Spleen (tissue), 11 donors: ENCODE measurements around the gene PTPRN2. TPM values are rescaled to one million over a fixed set of nuclear protein-coding genes. Genes with fewer than 3 reads are reported as not detected.

Source experiments
- DNase-seq: peaks from one replicate; pipeline ENCODE4 v3.0.0-alpha.2; 2020
- H3K27ac ChIP-seq, 8 donors: fragments of 200-600 bp; sonication (generic) in 7 of 8; 1 replicate in 4 of 8; 2 replicates in 4 of 8; pipeline versions ENCODE4 v1.5.0 to v1.8.0; 2016 to 2021; ENCODE audit warnings: inconsistent platforms in 4 of 8, mild to moderate bottlenecking in 4 of 8, moderate library complexity in 1 of 8
- H3K27me3 ChIP-seq, 7 donors: fragments of 200-600 bp; sonication (generic) in 6 of 7; replicated peaks in 1 of 7; 1 replicate in 4 of 7; 2 replicates in 3 of 7; pipeline versions ENCODE4 v1.5.0 to v1.8.0; 2016 to 2021; ENCODE audit warnings: inconsistent platforms in 3 of 7, mild to moderate bottlenecking in 1 of 7
- H3K36me3 ChIP-seq, 6 donors: fragments of 200-600 bp; sonication (generic) in 5 of 6; 1 replicate in 4 of 6; 2 replicates in 2 of 6; pipeline versions ENCODE4 v1.5.0 to v1.8.0; 2016 to 2021; ENCODE audit warnings: inconsistent platforms in 2 of 6
- H3K4me1 ChIP-seq, 6 donors: fragments of 200-600 bp; sonication (generic) in 5 of 6; 1 replicate in 3 of 6; 2 replicates in 3 of 6; pipeline versions ENCODE4 v1.5.0 to v1.8.0; 2016 to 2021; ENCODE audit warnings: inconsistent platforms in 3 of 6
- H3K4me3 ChIP-seq, 8 donors: fragments of 200-600 bp; sonication (generic) in 7 of 8; 1 replicate in 4 of 8; 2 replicates in 4 of 8; pipeline versions ENCODE4 v1.5.0 to v1.8.0; 2016 to 2021; ENCODE audit warnings: inconsistent platforms in 4 of 8, mild to moderate bottlenecking in 4 of 8, moderate library complexity in 2 of 8
- H3K9me3 ChIP-seq, 8 donors: fragments of 200-600 bp; sonication (generic) in 7 of 8; 1 replicate in 4 of 8; 2 replicates in 4 of 8; pipeline versions ENCODE4 v1.5.0 to v1.8.0; 2016 to 2021; ENCODE audit warnings: inconsistent platforms in 4 of 8
- CTCF ChIP-seq, 11 experiments: fragments of 200-600 bp in 7 of 11; fragments of 450-650 bp in 4 of 11; sonication (generic) in 4 of 11; IDR thresholded peaks in 8 of 11; conservative IDR thresholded peaks in 3 of 11; 1 replicate in 7 of 11; 2 replicates in 4 of 11; pipeline versions ENCODE4 v1.4.0 to v1.8.0; 2016 to 2021; ENCODE audit warnings: antibody characterized with exemption in 11 of 11, inconsistent platforms in 4 of 11, mild to moderate bottlenecking in 1 of 11
- POLR2A ChIP-seq, 3 donors: fragments of 450-650 bp; IDR thresholded peaks; one replicate each; pipeline ENCODE4 v1.5.1; 2017; ENCODE audit warnings: antibody characterized with exemption in 3 of 3, mild to moderate bottlenecking in 1 of 3
- POLR2AphosphoS5 ChIP-seq, 3 donors: sonication (generic); formaldehyde crosslinking; IDR thresholded peaks; one replicate each; pipeline ENCODE4 v1.5.1; 2017; ENCODE audit warnings: antibody characterized with exemption in 3 of 3
- WGBS, 5 donors: extraction: QIAGEN DNeasy Blood & Tissue Kit in 3 of 5; methylation state at CpG; one replicate each; pipeline versions ENCODE4 v1.1.5 to v1.1.7; 2013 to 2018; 5-methylcytosine and 5-hydroxymethylcytosine counted together
- intact Hi-C: fragments of 100-400 bp; cut with DNase I; formaldehyde crosslinking; loops from one replicate; pipeline ENCODE4 v1.15.0; 2023; ENCODE audit warnings: low total_unique reads
- polyA plus RNA-seq, 3 donors: library from polyadenylated mRNA; stranded (reverse); fragments of 200-250 nt; gene quantifications; one replicate each; pipeline ENCODE4 v1.2.1, GENCODE V29; 2013
- total RNA-seq, 7 donors: library from RNA; depleted of rRNA in 3 of 7; stranded (reverse); fragments of >200 nt in 3 of 7; fragmentation: NEBNext Ultra II Directional in 4 of 7; extraction: Animal tissue kit (Norgen Biotek cat#: 25700) in 4 of 7; gene quantifications; one replicate each; pipeline versions ENCODE4 v1.1.0 to v1.2.1, GENCODE V29; 2016 to 2021
- donor health status: healthy with polysubstance abuse.
- donor health status: DM: no; HTN: no; CAD: no; lungs with moderate emphysema.
- donor health status: DM: no; HTN: no; CAD: no.
- donor health status: Bipolar disorder and iron deficiency.
- donor health status: healthy.
- donor health status: DM: no; HTN: no; CAD: no.
- donor health status: DM: yes; HTN: yes; CAD: no.

The PTPRN2 gene
- total and polyA plus RNA-seq, 10 donors: 7.0 to 22.8 (median 16.8) TPM

- 81 to 87% (median 84%) methylated on average over 26 to 32 of the region's 32 CpGs for WGBS, 5 donors
- intact Hi-C loops: no loop called here
- Histone ChIP-seq H3K27ac (no peak overlapping the region), H3K4me1 (no peaks in the 10 kb centered on the region), H3K4me3 (no peak overlapping the region), H3K9me3 (peaks cover 0 to 38% (median 31%) of the 10 kb centered on the region in 8 donors), H3K36me3 (no peaks in the 10 kb centered on the region), H3K27me3 (no peaks in the 10 kb centered on the region)
- no peak for TF ChIP-seq POLR2AphosphoS5 (IDR thresholded peaks at IDR 0.05)
- TF ChIP-seq POLR2A (IDR thresholded peaks at IDR 0.05): no peak
- no peak for TF ChIP-seq CTCF (IDR thresholded peaks at IDR 0.05 in 8 of 11, conservative IDR thresholded peaks at IDR 0.05 in 3 of 11)
- peak; percentile 59 for DNase-seq
Observed at GRCh38 chr7:158283016-158283974, 304.3 kb downstream of the PTPRN2 start.

GRCh38 chr7:158282461-158283001 lies 305.1 kb downstream of the PTPRN2 start:
- intact Hi-C loops: no loop called here
- 74 to 89% (median 82%) methylated on average over 17 to 24 of the region's 24 CpGs for WGBS, 5 donors
- peak; percentile 52 for DNase-seq
- no peak overlapping the region for H3K4me3 ChIP-seq
- no peak overlapping the region for H3K27ac ChIP-seq
- no peaks in the 10 kb centered on the region for H3K36me3 ChIP-seq
- H3K27me3 ChIP-seq: no peaks in the 10 kb centered on the region
- peaks cover 0 to 30% (median 23%) of the 10 kb centered on the region in 8 donors for H3K9me3 ChIP-seq
- TF ChIP-seq POLR2AphosphoS5 (IDR thresholded peaks at IDR 0.05): no peak
- TF ChIP-seq POLR2A (IDR thresholded peaks at IDR 0.05): no peak
- TF ChIP-seq CTCF (IDR thresholded peaks at IDR 0.05 in 8 of 11, conservative IDR thresholded peaks at IDR 0.05 in 3 of 11): no peak
- no peaks in the 10 kb centered on the region for H3K4me1 ChIP-seq

- Histone ChIP-seq H3K9me3 (peaks cover 0 to 19% (median 12%) of the 10 kb centered on the region in 8 donors), H3K27ac (no peak overlapping the region), H3K36me3 (no peaks in the 10 kb centered on the region), H3K27me3 (no peaks in the 10 kb centered on the region), H3K4me3 (no peak overlapping the region), H3K4me1 (no peaks in the 10 kb centered on the region)
- intact Hi-C loops: no loop called here
- WGBS, 5 donors: 59 to 92% (median 85%) methylated on average over 7 to 8 of the region's 8 CpGs
- TF ChIP-seq CTCF (IDR thresholded peaks at IDR 0.05 in 8 of 11, conservative IDR thresholded peaks at IDR 0.05 in 3 of 11) (no peak), POLR2A (IDR thresholded peaks at IDR 0.05) (no peak)
- DNase-seq: peak; percentile 59
Observed at GRCh38 chr7:158281441-158281840, 306.2 kb downstream of the PTPRN2 start.
